SK-N-SH (cell line): ENCODE data around the gene FGGY. TPM values are rescaled to one million over a fixed set of nuclear protein-coding genes. Genes with fewer than 3 reads are reported as not detected.
"Not testable (repeated sequence)": the region's sequence is repeated elsewhere in the genome, so short reads cannot be mapped to it uniquely, and the experiment has no call there.

Source experiments
- CTCF ChIA-PET: fragments of 300-600, 350-600 bp; formaldehyde crosslinking; extraction: SDS; loops from one replicate; lab custom pipeline; 2021; lab: Yijun Ruan, JAX
- POLR2A ChIA-PET: fragments of 350-600 bp; sonication (Branson Sonifier 250); formaldehyde crosslinking; extraction: SDS; loops from one replicate; lab custom pipeline; 2020; ENCODE audit warnings: antibody characterized with exemption, inconsistent platforms; lab: Yijun Ruan, JAX
- DNase-seq: peaks from one replicate; pipeline ENCODE4 v3.0.0; 2012
- H2AFZ ChIP-seq: fragments of 200-600 bp; sonication (generic); 2 replicates; pipeline ENCODE4 v1.8.1; 2016; ENCODE audit warnings: antibody characterized with exemption, mild to moderate bottlenecking, low read depth
- H3F3A ChIP-seq: fragments of 200-600 bp; sonication (generic); replicated peaks from 2 replicates; pipeline ENCODE3; 2016; ENCODE audit warnings: antibody characterized with exemption, mild to moderate bottlenecking; ENCODE audit not compliant: insufficient read depth
- H3K27ac ChIP-seq, 2 experiments: fragments of 200-500 bp in 1 of 2; fragments of 200-600 bp in 1 of 2; sonication (Bioruptor generic) in 1 of 2; sonication (generic), shearing (Covaris generic) in 1 of 2; 2 replicates each; pipeline versions ENCODE4 v1.5.1 to v1.6.1; 2014 to 2016; ENCODE audit warnings: low read depth in 2 of 2, inconsistent platforms in 1 of 2, low read length in 1 of 2, mild to moderate bottlenecking in 1 of 2, mixed read lengths in 1 of 2
- H3K27me3 ChIP-seq: fragments of 200-600 bp; sonication (generic), shearing (Covaris generic); 2 replicates; pipeline ENCODE4 v1.6.1; 2016; ENCODE audit warnings: mixed run types; ENCODE audit not compliant: insufficient read depth
- H3K36me3 ChIP-seq, 2 experiments: fragments of 200-500 bp in 1 of 2; fragments of 200-600 bp in 1 of 2; sonication (Bioruptor generic) in 1 of 2; sonication (generic) in 1 of 2; replicated peaks in 1 of 2; 2 replicates each; pipeline versions ENCODE3 to v1.5.1; 2014 to 2016; ENCODE audit warnings: low read length in 1 of 2, mild to moderate bottlenecking in 1 of 2; ENCODE audit not compliant: insufficient read depth in 2 of 2, control insufficient read depth in 1 of 2
- H3K4me1 ChIP-seq, 2 experiments: fragments of 200-500 bp in 1 of 2; fragments of 200-600 bp in 1 of 2; sonication (Bioruptor generic) in 1 of 2; sonication (generic), shearing (Covaris generic) in 1 of 2; 2 replicates each; pipeline versions ENCODE4 v1.5.1 to v1.6.1; 2014 to 2016; ENCODE audit warnings: low read depth in 1 of 2, low read length in 1 of 2, mixed run types in 1 of 2; ENCODE audit not compliant: insufficient read depth in 2 of 2, control insufficient read depth in 1 of 2
- H3K4me2 ChIP-seq: fragments of 200-600 bp; sonication (generic), shearing (Covaris generic); 2 replicates; pipeline ENCODE4 v1.6.1; 2017; ENCODE audit warnings: mixed run types
- H3K4me3 ChIP-seq, 2 experiments: fragments of 200-500 bp in 1 of 2; fragments of 200-600 bp in 1 of 2; sonication (Bioruptor generic) in 1 of 2; sonication (generic), shearing (Covaris generic) in 1 of 2; 2 replicates each; pipeline versions ENCODE4 v1.5.1 to v1.8.1; 2014 to 2016; ENCODE audit warnings: low read depth in 2 of 2, inconsistent platforms in 1 of 2, low read length in 1 of 2, mild to moderate bottlenecking in 1 of 2, mixed read lengths in 1 of 2, moderate library complexity in 1 of 2
- H3K79me2 ChIP-seq: fragments of 200-600 bp; sonication (generic); 2 replicates; pipeline ENCODE4 v1.8.1; 2017; ENCODE audit warnings: mild to moderate bottlenecking; ENCODE audit not compliant: insufficient read depth
- H3K9ac ChIP-seq: fragments of 200-600 bp; sonication (generic); 2 replicates; pipeline ENCODE4 v1.6.1; 2017; ENCODE audit warnings: mixed run types
- H3K9me2 ChIP-seq: fragments of 200-600 bp; sonication (generic); 2 replicates; pipeline ENCODE4 v1.6.1; 2017; ENCODE audit warnings: mixed run types
- H3K9me3 ChIP-seq: fragments of 200-600 bp; sonication (generic); 2 replicates; pipeline ENCODE4 v1.6.1; 2017; ENCODE audit warnings: mixed run types, mild to moderate bottlenecking, moderate library complexity
- H4K20me1 ChIP-seq: fragments of 200-600 bp; sonication (generic); 2 replicates; pipeline ENCODE4 v1.6.1; 2017; ENCODE audit warnings: mild to moderate bottlenecking, mixed run types; ENCODE audit not compliant: insufficient read depth
- CHD2 ChIP-seq: fragments of 150-350 bp; IDR thresholded peaks from 2 replicates; pipeline ENCODE4 v1.6.1; 2018; ENCODE audit warnings: low read length; ENCODE audit not compliant: partially characterized antibody
- ELF1 ChIP-seq: IDR thresholded peaks from 2 replicates; pipeline ENCODE4 v1.4.0; 2012
- FOSL2 ChIP-seq: IDR thresholded peaks from 2 replicates; pipeline ENCODE4 v1.4.0; 2012; ENCODE audit warnings: low read depth, mild to moderate bottlenecking, moderate library complexity, borderline replicate concordance
- FOXM1 ChIP-seq: IDR thresholded peaks from 2 replicates; pipeline ENCODE4 v1.4.0; 2012; ENCODE audit warnings: low read depth, mild to moderate bottlenecking
- JUND ChIP-seq: IDR thresholded peaks from 2 replicates; pipeline ENCODE4 v1.4.0; 2012
- MAX ChIP-seq: IDR thresholded peaks from 2 replicates; pipeline ENCODE4 v1.4.0; 2012; ENCODE audit warnings: low read depth
- MEF2A ChIP-seq: IDR thresholded peaks from 2 replicates; pipeline ENCODE4 v1.4.0; 2012; ENCODE audit warnings: low read depth, borderline replicate concordance
- NFIC ChIP-seq: IDR thresholded peaks from 2 replicates; pipeline ENCODE4 v1.4.0; 2012; ENCODE audit warnings: borderline replicate concordance
- POLR2AphosphoS5 ChIP-seq: IDR thresholded peaks from 2 replicates; pipeline ENCODE4 v1.6.1; 2012; ENCODE audit warnings: low read depth, low read length
- RCOR1 ChIP-seq: fragments of 150-350 bp; IDR thresholded peaks from 2 replicates; pipeline ENCODE4 v1.6.1; 2017; ENCODE audit warnings: antibody characterized with exemption, low read length
- RXRA ChIP-seq: IDR thresholded peaks from 2 replicates; pipeline ENCODE4 v1.4.0; 2012; ENCODE audit warnings: low read depth, mild to moderate bottlenecking, borderline replicate concordance
- SMC3 ChIP-seq: IDR thresholded peaks from 2 replicates; pipeline ENCODE4 v1.6.1; 2012; ENCODE audit warnings: low read depth, low read length, improper control_type of control experiment
- USF1 ChIP-seq: IDR thresholded peaks from 2 replicates; pipeline ENCODE4 v1.4.0; 2012; ENCODE audit warnings: low read depth, borderline replicate concordance
- YY1 ChIP-seq: IDR thresholded peaks from 2 replicates; pipeline ENCODE4 v1.4.0; 2012; ENCODE audit warnings: low read depth, mild to moderate bottlenecking
- WGBS: methylation state at CpG from one replicate; pipeline ENCODE4 v1.1.6; 2017; ENCODE audit warnings: low lambda C conversion rate; 5-methylcytosine and 5-hydroxymethylcytosine counted together
- polyA plus RNA-seq, 3 experiments: library from polyadenylated mRNA; depleted of rRNA; stranded (reverse); fragments of >200 nt; gene quantifications; 2 replicates each; pipeline ENCODE4 v1.2.3, GENCODE V29; 2012
- TF ChIP-seq, protein P1 (sequence below): fragments of 150-350 bp; IDR thresholded peaks from 2 replicates; pipeline ENCODE4 v1.6.1; 2017; ENCODE audit warnings: antibody characterized with exemption, low read length, low read depth, borderline replicate concordance
- TF ChIP-seq, protein P2 (sequence below): IDR thresholded peaks from 2 replicates; pipeline ENCODE4 v1.4.0; 2012; ENCODE audit warnings: low read depth, borderline replicate concordance

The FGGY gene
- polyA plus RNA-seq, 1 of the 3 experiments (the other 2 are of a cell fraction), result 10.3 TPM

GRCh38 chr1:59733443-59734141 lies 436.7 kb downstream of the FGGY start:
- DNase-seq, result no peak
- H2AFZ ChIP-seq, result no peak overlapping the region
- H3K9ac ChIP-seq, result no peak overlapping the region
- no peaks in the 10 kb centered on the region; the same call in 1 of the 2 replicates for H3K9me3 ChIP-seq
- ChIA-PET POLR2A (no interaction called here), CTCF (interaction anchor here (1.0 to 2.2 kb wide), 3 partner anchors 13 to 26 kb away, joined by 3 to 6 read pairs (median 6); no protein-coding TSS in a partner anchor)
- no peak overlapping the region for H3K4me3 ChIP-seq
- H3K27me3 ChIP-seq, result no peaks in the 10 kb centered on the region
- H3K79me2 ChIP-seq, result no peaks in the 10 kb centered on the region
- no peaks in the 10 kb centered on the region for H4K20me1 ChIP-seq
- WGBS, result 92% methylated on average over 3 of the region's 3 CpGs
- peaks cover 16% of the 10 kb centered on the region for H3F3A ChIP-seq
- TF ChIP-seq USF1 (no peak), YY1 (no peak), MAX (no peak), POLR2AphosphoS5 (no peak), ELF1 (no peak), JUND (no peak), RXRA (no peak), RCOR1 (no peak), NFIC (no peak), FOSL2 (no peak), MEF2A (no peak), FOXM1 (no peak), SMC3 (no peak), CHD2 (no peak)
- TF ChIP-seq, protein P1, sequence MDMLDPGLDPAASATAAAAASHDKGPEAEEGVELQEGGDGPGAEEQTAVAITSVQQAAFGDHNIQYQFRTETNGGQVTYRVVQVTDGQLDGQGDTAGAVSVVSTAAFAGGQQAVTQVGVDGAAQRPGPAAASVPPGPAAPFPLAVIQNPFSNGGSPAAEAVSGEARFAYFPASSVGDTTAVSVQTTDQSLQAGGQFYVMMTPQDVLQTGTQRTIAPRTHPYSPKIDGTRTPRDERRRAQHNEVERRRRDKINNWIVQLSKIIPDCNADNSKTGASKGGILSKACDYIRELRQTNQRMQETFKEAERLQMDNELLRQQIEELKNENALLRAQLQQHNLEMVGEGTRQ, result no peak
- TF ChIP-seq, protein P2, sequence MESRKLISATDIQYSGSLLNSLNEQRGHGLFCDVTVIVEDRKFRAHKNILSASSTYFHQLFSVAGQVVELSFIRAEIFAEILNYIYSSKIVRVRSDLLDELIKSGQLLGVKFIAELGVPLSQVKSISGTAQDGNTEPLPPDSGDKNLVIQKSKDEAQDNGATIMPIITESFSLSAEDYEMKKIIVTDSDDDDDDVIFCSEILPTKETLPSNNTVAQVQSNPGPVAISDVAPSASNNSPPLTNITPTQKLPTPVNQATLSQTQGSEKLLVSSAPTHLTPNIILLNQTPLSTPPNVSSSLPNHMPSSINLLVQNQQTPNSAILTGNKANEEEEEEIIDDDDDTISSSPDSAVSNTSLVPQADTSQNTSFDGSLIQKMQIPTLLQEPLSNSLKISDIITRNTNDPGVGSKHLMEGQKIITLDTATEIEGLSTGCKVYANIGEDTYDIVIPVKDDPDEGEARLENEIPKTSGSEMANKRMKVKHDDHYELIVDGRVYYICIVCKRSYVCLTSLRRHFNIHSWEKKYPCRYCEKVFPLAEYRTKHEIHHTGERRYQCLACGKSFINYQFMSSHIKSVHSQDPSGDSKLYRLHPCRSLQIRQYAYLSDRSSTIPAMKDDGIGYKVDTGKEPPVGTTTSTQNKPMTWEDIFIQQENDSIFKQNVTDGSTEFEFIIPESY, result no peak
- H3K27ac ChIP-seq, result no peak overlapping the region
- peaks cover 0 to 34% of the 10 kb centered on the region in 2 experiments for H3K4me1 ChIP-seq
- H3K4me2 ChIP-seq, result no peak overlapping the region
- no peaks in the 10 kb centered on the region for H3K9me2 ChIP-seq
- no peaks in the 10 kb centered on the region for H3K36me3 ChIP-seq

- H3K4me3 ChIP-seq, H4K20me1 ChIP-seq, H3K4me2 ChIP-seq, H3K9ac ChIP-seq, H3K27me3 ChIP-seq, H3K79me2 ChIP-seq, H3K9me3 ChIP-seq, DNase-seq, H2AFZ ChIP-seq, H3K27ac ChIP-seq, H3K36me3 ChIP-seq, POLR2A ChIA-PET, H3K9me2 ChIP-seq: not testable (repeated sequence)
- CTCF ChIA-PET, result interaction anchor here (1.1 to 2.2 kb wide), 2 partner anchors 19 to 24 kb away, joined by 3 to 6 read pairs; no protein-coding TSS in a partner anchor
- WGBS, result 73% methylated on average over 3 of the region's 3 CpGs
- Histone ChIP-seq H3K4me1 (peaks cover 3 to 26% of the 10 kb centered on the region in 2 experiments), H3F3A (peaks cover 13% of the 10 kb centered on the region)
These were observed 439.0 kb downstream of the FGGY start for GRCh38 chr1:59735927-59736326.
